Measurements from ENCODE around the gene EPHB2.

Gene EPHB2

GRCh38 chr1:22855668-22856606, 145.3 kb downstream of the EPHB2 start:
- no peak overlapping the region for H3K4me2 ChIP-seq (ENCODE audit: low read depth, low read length, poor library complexity, severe bottlenecking)
- H3K36me3 ChIP-seq (ENCODE audit: insufficient read depth, low read length), result no peaks in the 10 kb centered on the region
- no peaks in the 10 kb centered on the region for H3K79me2 ChIP-seq (ENCODE audit: insufficient read depth, low read length)
- H2AFZ ChIP-seq (ENCODE audit: low read length), result no peak overlapping the region
- H4K20me1 ChIP-seq (ENCODE audit: insufficient read depth, low read length, poor library complexity, severe bottlenecking), result no peaks in the 10 kb centered on the region
- H3K4me1 ChIP-seq (ENCODE audit: insufficient read depth, low read length, poor library complexity, severe bottlenecking), result no peaks in the 10 kb centered on the region
- H3K9me3 ChIP-seq (ENCODE audit: insufficient read depth, low read depth, low read length), result no peaks in the 10 kb centered on the region
- H3K4me3 ChIP-seq (ENCODE audit: low read length, poor library complexity, severe bottlenecking), result no peak overlapping the region
- H3K9ac ChIP-seq (ENCODE audit: low read depth, low read length, poor library complexity, severe bottlenecking), result no peak overlapping the region
- H3F3A ChIP-seq (ENCODE audit: low read depth), result no peaks in the 10 kb centered on the region
- TF ChIP-seq CTCF (conservative IDR thresholded peaks at IDR 0.05; ENCODE audit: low read length), result no peak
- TF ChIP-seq EZH2phosphoT487 (IDR thresholded peaks at IDR 0.05; ENCODE audit: borderline replicate concordance), result no peak
- no peaks in the 10 kb centered on the region for H3K9me2 ChIP-seq (replicated peaks; ENCODE audit: low read depth, low read length)
- H3K27me3 ChIP-seq (ENCODE audit: insufficient read depth, low read length, poor library complexity, severe bottlenecking), result no peaks in the 10 kb centered on the region

GRCh38 chr1:22857661-22858060, 147.0 kb downstream of the EPHB2 start:
- H3K4me1 ChIP-seq (ENCODE audit: insufficient read depth, low read length, poor library complexity, severe bottlenecking), result no peaks in the 10 kb centered on the region
- H3K36me3 ChIP-seq (ENCODE audit: insufficient read depth, low read length), result no peaks in the 10 kb centered on the region
- H3K9ac ChIP-seq (ENCODE audit: low read depth, low read length, poor library complexity, severe bottlenecking), result no peak overlapping the region
- H3K4me3 ChIP-seq (ENCODE audit: low read length, poor library complexity, severe bottlenecking), result no peak overlapping the region
- H3K4me2 ChIP-seq (ENCODE audit: low read depth, low read length, poor library complexity, severe bottlenecking), result no peak overlapping the region
- no peaks in the 10 kb centered on the region for H4K20me1 ChIP-seq (ENCODE audit: insufficient read depth, low read length, poor library complexity, severe bottlenecking)
- no peaks in the 10 kb centered on the region for H3K9me2 ChIP-seq (replicated peaks; ENCODE audit: low read depth, low read length)
- H3F3A ChIP-seq (ENCODE audit: low read depth), result no peaks in the 10 kb centered on the region
- TF ChIP-seq EZH2phosphoT487 (IDR thresholded peaks at IDR 0.05; ENCODE audit: borderline replicate concordance), result no peak
- no peak for TF ChIP-seq CTCF (conservative IDR thresholded peaks at IDR 0.05; ENCODE audit: low read length)
- no peaks in the 10 kb centered on the region for H3K27me3 ChIP-seq (ENCODE audit: insufficient read depth, low read length, poor library complexity, severe bottlenecking)
- no peaks in the 10 kb centered on the region for H3K9me3 ChIP-seq (ENCODE audit: insufficient read depth, low read depth, low read length)
- H3K79me2 ChIP-seq (ENCODE audit: insufficient read depth, low read length), result no peaks in the 10 kb centered on the region
- H2AFZ ChIP-seq (ENCODE audit: low read length), result no peak overlapping the region

GRCh38 chr1:22860414-22860800, 149.8 kb downstream of the EPHB2 start:
- Histone ChIP-seq H3K4me3 (ENCODE audit: low read length, poor library complexity, severe bottlenecking) (no peak overlapping the region), H3K36me3 (ENCODE audit: insufficient read depth, low read length) (no peaks in the 10 kb centered on the region), H3K4me1 (ENCODE audit: insufficient read depth, low read length, poor library complexity, severe bottlenecking) (no peaks in the 10 kb centered on the region), H3F3A (ENCODE audit: low read depth) (no peaks in the 10 kb centered on the region), H3K9ac (ENCODE audit: low read depth, low read length, poor library complexity, severe bottlenecking) (no peak overlapping the region), H4K20me1 (ENCODE audit: insufficient read depth, low read length, poor library complexity, severe bottlenecking) (no peaks in the 10 kb centered on the region), H3K79me2 (ENCODE audit: insufficient read depth, low read length) (no peaks in the 10 kb centered on the region), H3K9me2 (replicated peaks; ENCODE audit: low read depth, low read length) (no peaks in the 10 kb centered on the region), H3K4me2 (ENCODE audit: low read depth, low read length, poor library complexity, severe bottlenecking) (no peak overlapping the region), H3K27me3 (ENCODE audit: insufficient read depth, low read length, poor library complexity, severe bottlenecking) (no peaks in the 10 kb centered on the region), H3K9me3 (ENCODE audit: insufficient read depth, low read depth, low read length) (no peaks in the 10 kb centered on the region), H2AFZ (ENCODE audit: low read length) (no peak overlapping the region)
- TF ChIP-seq EZH2phosphoT487 (IDR thresholded peaks at IDR 0.05; ENCODE audit: borderline replicate concordance) (no peak), CTCF (conservative IDR thresholded peaks at IDR 0.05; ENCODE audit: low read length) (no peak)

All from Loucy (cell line).